Astrocyte (in vitro differentiated cells and primary cell): ENCODE results near the gene DNAH2. TPM values are rescaled to one million over a fixed set of nuclear protein-coding genes. Genes with fewer than 3 reads are reported as not detected.

Experiments used
- DNase-seq: peaks from one replicate; pipeline ENCODE4 v3.0.0-alpha.2; 2010; ENCODE audit warnings: low read depth
- FAIRE-seq: peaks from 2 replicates; lab custom pipeline; 2011; peaks lifted over from hg19 to GRCh38; lab: Jason Lieb, UNC
- H2AFZ ChIP-seq: 2 replicates; pipeline ENCODE4 v1.6.0; 2012; ENCODE audit warnings: low read depth, low read length, inconsistent platforms
- H3K27ac ChIP-seq: 2 replicates; pipeline ENCODE4 v1.5.1; 2011; ENCODE audit warnings: low read depth, low read length, inconsistent platforms
- H3K27me3 ChIP-seq: 2 replicates; pipeline ENCODE4 v1.6.0; 2011; ENCODE audit warnings: low read length, inconsistent platforms; ENCODE audit not compliant: insufficient read depth
- H3K36me3 ChIP-seq: 2 replicates; pipeline ENCODE4 v1.5.1; 2011; ENCODE audit warnings: low read length, inconsistent platforms; ENCODE audit not compliant: insufficient read depth
- H3K4me1 ChIP-seq: 2 replicates; pipeline ENCODE4 v1.5.1; 2011; ENCODE audit warnings: low read length, inconsistent platforms; ENCODE audit not compliant: insufficient read depth
- H3K4me2 ChIP-seq: 2 replicates; pipeline ENCODE4 v1.6.0; 2012; ENCODE audit warnings: low read length, inconsistent platforms
- H3K4me3 ChIP-seq: 2 replicates; pipeline ENCODE4 v1.5.1; 2011; ENCODE audit warnings: low read depth, mild to moderate bottlenecking, low read length, inconsistent platforms; ENCODE audit not compliant: insufficient read depth
- H3K79me2 ChIP-seq: 2 replicates; pipeline ENCODE4 v1.6.0; 2012; ENCODE audit warnings: mild to moderate bottlenecking, low read length, inconsistent platforms; ENCODE audit not compliant: insufficient read depth
- H3K9ac ChIP-seq: 2 replicates; pipeline ENCODE4 v1.6.0; 2012; ENCODE audit warnings: mild to moderate bottlenecking, low read length, inconsistent platforms
- H3K9me3 ChIP-seq: 2 replicates; pipeline ENCODE4 v1.5.1; 2012; ENCODE audit warnings: low read depth, mild to moderate bottlenecking, low read length, inconsistent platforms; ENCODE audit not compliant: insufficient read depth
- H4K20me1 ChIP-seq: 2 replicates; pipeline ENCODE4 v1.6.0; 2012; ENCODE audit warnings: low read length, inconsistent platforms; ENCODE audit not compliant: insufficient read depth
- H3K27ac Mint-ChIP-seq: one replicate; pipeline ENCODE4 v1.8.0; 2021; ENCODE audit warnings: mild to moderate bottlenecking, mixed read lengths; ENCODE audit not compliant: unreplicated experiment
- H3K27me3 Mint-ChIP-seq: one replicate; pipeline ENCODE4 v1.8.0; 2021; ENCODE audit warnings: low read depth, mixed read lengths; ENCODE audit not compliant: unreplicated experiment
- H3K36me3 Mint-ChIP-seq: one replicate; pipeline ENCODE4 v1.8.0; 2021; ENCODE audit warnings: low read depth, mixed read lengths; ENCODE audit not compliant: unreplicated experiment
- H3K4me1 Mint-ChIP-seq: one replicate; pipeline ENCODE4 v1.8.0; 2021; ENCODE audit warnings: low read depth, mixed read lengths; ENCODE audit not compliant: unreplicated experiment
- H3K4me3 Mint-ChIP-seq: one replicate; pipeline ENCODE4 v1.8.0; 2021; ENCODE audit warnings: mild to moderate bottlenecking, moderate library complexity, mixed read lengths; ENCODE audit not compliant: unreplicated experiment
- H3K9me3 Mint-ChIP-seq: one replicate; pipeline ENCODE4 v1.8.0; 2021; ENCODE audit warnings: mild to moderate bottlenecking, mixed read lengths; ENCODE audit not compliant: unreplicated experiment
- EZH2 ChIP-seq: IDR thresholded peaks from 2 replicates; pipeline ENCODE4 v1.6.1; 2012; ENCODE audit warnings: mild to moderate bottlenecking, low read length, inconsistent platforms; ENCODE audit not compliant: insufficient read depth
- total RNA-seq: library from RNA; stranded (reverse); gene quantifications from 2 replicates; pipeline ENCODE4 v1.2.1, GENCODE V29; 2021
- TF ChIP-seq, protein P1 (sequence below): IDR thresholded peaks from 2 replicates; pipeline ENCODE4 v1.5.1; 2011; ENCODE audit warnings: low read depth, mild to moderate bottlenecking, inconsistent platforms, low read length, moderate library complexity; ENCODE audit not compliant: insufficient read depth

DNAH2 gene
- total RNA-seq, 1 donor from 2014 or later, result 0.11 TPM

DNA sequence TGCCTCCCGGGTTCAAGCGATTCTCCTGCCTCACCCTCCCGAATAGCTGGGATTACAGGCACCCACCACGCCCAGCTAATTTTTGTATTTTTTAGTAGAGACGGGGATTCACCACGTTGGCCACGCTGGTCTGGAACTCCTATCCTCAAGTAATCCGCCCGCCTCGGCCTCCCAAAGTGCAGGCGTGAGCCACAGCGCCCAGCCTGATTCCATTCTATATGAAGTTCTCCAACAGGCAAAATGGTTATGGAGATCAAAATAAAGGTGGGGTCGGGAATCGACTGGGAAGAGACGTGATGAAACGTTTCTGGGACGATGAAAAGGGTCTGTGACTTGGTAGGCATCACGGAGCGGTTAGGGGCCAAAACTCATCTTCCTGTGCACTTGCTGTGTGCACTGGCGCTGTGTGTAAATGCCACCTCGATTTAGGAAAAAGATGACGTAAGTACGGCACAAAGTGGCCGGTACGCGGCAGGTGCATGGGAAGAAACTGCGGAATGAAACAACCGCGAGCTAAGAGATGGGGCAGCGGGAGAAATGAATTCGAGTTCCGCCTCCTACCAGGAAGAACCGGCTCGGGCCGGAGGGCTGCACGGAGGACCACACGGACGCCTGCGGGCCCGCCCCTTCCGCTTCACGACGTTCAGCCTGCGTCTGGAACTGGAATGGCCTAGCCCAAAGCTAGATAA is 31.9 kb upstream of the DNAH2 start:
- H3K9ac ChIP-seq, result peak overlapping the region; percentile 99
- H3K4me2 ChIP-seq, result peak overlapping the region; percentile 92
- H3K4me1 Mint-ChIP-seq, result peaks cover 6% of the 10 kb centered on the region
- H3K4me3 ChIP-seq, result peak overlapping the region; percentile 99
- peak overlapping the region; percentile 85 for H2AFZ ChIP-seq
- H3K79me2 ChIP-seq, result peaks cover 65% of the 10 kb centered on the region
- no peaks in the 10 kb centered on the region for H3K9me3 ChIP-seq
- H3K9me3 Mint-ChIP-seq, result no peaks in the 10 kb centered on the region
- peak overlapping the region; percentile 99 for H3K27ac ChIP-seq
- peak overlapping the region; percentile 95 for H3K4me3 Mint-ChIP-seq
- TF ChIP-seq EZH2, result no peak
- peak overlapping the region; percentile 100 for H3K27ac Mint-ChIP-seq
- no peaks in the 10 kb centered on the region for H3K27me3 ChIP-seq
- H4K20me1 ChIP-seq, result peaks cover 32% of the 10 kb centered on the region
- peaks cover 8% of the 10 kb centered on the region for H3K36me3 Mint-ChIP-seq
- H3K4me1 ChIP-seq, result peaks cover 23% of the 10 kb centered on the region
- no peak for FAIRE-seq
- no peaks in the 10 kb centered on the region for H3K27me3 Mint-ChIP-seq
- no peaks in the 10 kb centered on the region for H3K36me3 ChIP-seq
- DNase-seq, result peak; percentile 88

DNA sequence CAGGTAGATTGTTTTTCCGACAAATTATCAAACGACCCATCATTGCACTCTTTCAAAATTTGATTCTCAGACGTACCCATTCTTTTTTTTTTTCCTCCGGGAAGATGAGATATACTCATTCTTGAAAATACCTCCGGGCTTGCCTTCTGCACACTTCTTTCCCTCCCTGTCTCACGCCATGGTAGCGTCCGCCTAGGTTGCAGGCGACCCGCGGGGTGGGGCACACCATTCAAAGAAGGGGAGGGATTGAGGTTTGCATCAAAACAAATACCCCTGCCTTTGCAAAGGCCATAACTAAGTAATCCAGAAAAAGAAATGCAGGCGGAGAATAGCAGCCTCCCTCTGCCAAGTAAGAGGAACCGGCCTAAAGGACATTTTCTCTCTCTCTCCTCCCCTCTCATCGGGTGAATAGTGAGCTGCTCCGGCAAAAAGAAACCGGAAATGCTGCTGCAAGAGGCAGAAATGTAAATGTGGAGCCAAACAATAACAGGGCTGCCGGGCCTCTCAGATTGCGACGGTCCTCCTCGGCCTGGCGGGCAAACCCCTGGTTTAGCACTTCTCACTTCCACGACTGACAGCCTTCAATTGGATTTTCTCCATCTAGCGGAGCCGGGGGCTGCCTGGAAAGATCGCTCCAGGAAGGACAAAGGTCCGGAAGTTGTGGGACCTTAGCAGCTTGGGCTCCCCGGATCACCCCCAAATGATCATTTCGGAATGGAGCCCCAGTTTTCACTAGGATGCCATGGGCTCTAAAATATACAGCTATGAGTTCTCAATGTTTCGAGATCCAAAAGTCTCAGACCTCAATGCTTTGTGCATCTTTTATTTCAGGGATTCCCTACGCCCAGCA is 31.1 kb upstream of the DNAH2 start:
- peak overlapping the region; percentile 95 for H3K4me3 Mint-ChIP-seq
- peak overlapping the region; percentile 99 for H3K9ac ChIP-seq
- H3K4me1 ChIP-seq, result peaks cover 23% of the 10 kb centered on the region
- H4K20me1 ChIP-seq, result peaks cover 32% of the 10 kb centered on the region
- H3K36me3 Mint-ChIP-seq, result peaks cover 8% of the 10 kb centered on the region
- no peaks in the 10 kb centered on the region for H3K36me3 ChIP-seq
- peak overlapping the region; percentile 85 for H2AFZ ChIP-seq
- TF ChIP-seq, protein P1, sequence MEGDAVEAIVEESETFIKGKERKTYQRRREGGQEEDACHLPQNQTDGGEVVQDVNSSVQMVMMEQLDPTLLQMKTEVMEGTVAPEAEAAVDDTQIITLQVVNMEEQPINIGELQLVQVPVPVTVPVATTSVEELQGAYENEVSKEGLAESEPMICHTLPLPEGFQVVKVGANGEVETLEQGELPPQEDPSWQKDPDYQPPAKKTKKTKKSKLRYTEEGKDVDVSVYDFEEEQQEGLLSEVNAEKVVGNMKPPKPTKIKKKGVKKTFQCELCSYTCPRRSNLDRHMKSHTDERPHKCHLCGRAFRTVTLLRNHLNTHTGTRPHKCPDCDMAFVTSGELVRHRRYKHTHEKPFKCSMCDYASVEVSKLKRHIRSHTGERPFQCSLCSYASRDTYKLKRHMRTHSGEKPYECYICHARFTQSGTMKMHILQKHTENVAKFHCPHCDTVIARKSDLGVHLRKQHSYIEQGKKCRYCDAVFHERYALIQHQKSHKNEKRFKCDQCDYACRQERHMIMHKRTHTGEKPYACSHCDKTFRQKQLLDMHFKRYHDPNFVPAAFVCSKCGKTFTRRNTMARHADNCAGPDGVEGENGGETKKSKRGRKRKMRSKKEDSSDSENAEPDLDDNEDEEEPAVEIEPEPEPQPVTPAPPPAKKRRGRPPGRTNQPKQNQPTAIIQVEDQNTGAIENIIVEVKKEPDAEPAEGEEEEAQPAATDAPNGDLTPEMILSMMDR, result no peak
- no peak for TF ChIP-seq EZH2
- H3K27ac Mint-ChIP-seq, result peak overlapping the region; percentile 100
- H3K27me3 Mint-ChIP-seq, result no peaks in the 10 kb centered on the region
- H3K4me3 ChIP-seq, result peak overlapping the region; percentile 99
- peaks cover 6% of the 10 kb centered on the region for H3K4me1 Mint-ChIP-seq
- peak overlapping the region; percentile 99 for H3K27ac ChIP-seq
- H3K27me3 ChIP-seq, result no peaks in the 10 kb centered on the region
- H3K4me2 ChIP-seq, result peak overlapping the region; percentile 92
- H3K9me3 Mint-ChIP-seq, result no peaks in the 10 kb centered on the region
- H3K79me2 ChIP-seq, result peaks cover 65% of the 10 kb centered on the region
- peak; percentile 80 for DNase-seq
- no peak for FAIRE-seq
- H3K9me3 ChIP-seq, result no peaks in the 10 kb centered on the region

DNA sequence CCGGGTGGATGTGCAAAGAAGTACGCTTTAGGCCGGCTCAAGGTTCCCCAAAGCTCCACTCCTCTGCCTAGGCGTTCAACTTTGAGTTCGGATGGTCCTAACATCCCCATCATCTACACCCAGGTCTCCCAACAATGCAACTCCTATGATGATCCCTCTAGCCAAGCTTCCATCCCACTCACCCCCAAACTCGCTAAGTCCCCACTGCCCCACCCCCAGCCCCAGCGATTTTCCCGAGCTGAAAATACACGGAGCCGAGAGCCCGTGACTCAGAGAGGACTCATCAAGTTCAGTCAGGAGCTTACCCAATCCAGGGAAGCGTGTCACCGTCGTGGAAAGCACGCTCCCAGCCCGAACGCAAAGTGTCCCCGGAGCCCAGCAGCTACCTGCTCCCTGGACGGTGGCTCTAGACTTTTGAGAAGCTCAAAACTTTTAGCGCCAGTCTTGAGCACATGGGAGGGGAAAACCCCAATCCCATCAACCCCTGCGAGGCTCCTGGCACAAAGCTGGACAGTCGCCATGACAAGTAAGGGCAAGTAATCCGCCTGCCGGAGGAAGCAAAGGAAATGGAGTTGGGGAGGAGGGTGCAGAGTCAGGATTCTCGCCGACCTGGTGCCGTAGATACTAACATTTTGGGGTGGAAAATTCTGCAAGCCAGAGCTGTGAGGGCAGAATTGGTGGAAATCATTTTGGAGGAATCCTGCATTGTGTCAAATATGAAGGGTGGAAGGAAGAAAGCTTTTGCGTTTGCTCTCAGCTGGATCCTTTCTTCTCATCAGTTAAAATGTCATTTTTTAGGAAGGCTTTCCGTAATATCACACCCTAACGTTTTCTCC is 30.3 kb upstream of the DNAH2 start, which contains the start of gene TP53:
TP53 (minus strand) TSS at position 419 of the 836 bp plus-strand sequence. CDS start 10,896 bp downstream, outside the sequence.
- Histone ChIP-seq H3K36me3 (no peaks in the 10 kb centered on the region), H3K9me3 (no peaks in the 10 kb centered on the region), H4K20me1 (peaks cover 32% of the 10 kb centered on the region), H3K27me3 (no peaks in the 10 kb centered on the region), H3K4me3 (peak within 1 kb of the TSS; percentile 99), H3K79me2 (peaks cover 64% of the 10 kb centered on the region), H3K9ac (peak within 1 kb of the TSS; percentile 99), H3K4me2 (peak within 1 kb of the TSS; percentile 92), H3K4me1 (peaks cover 23% of the 10 kb centered on the region), H3K27ac (peak within 1 kb of the TSS; percentile 99), H2AFZ (peak within 1 kb of the TSS; percentile 85)
- peak within 1 kb of the TSS; percentile 100 for H3K27ac Mint-ChIP-seq
- DNase-seq (peak; percentile 81), FAIRE-seq (peak; percentile 55)
- no peaks in the 10 kb centered on the region for H3K9me3 Mint-ChIP-seq
- TF ChIP-seq, protein P1, result no peak
- TF ChIP-seq EZH2, result no peak
- peaks cover 8% of the 10 kb centered on the region for H3K36me3 Mint-ChIP-seq
- H3K4me3 Mint-ChIP-seq, result peak within 1 kb of the TSS; percentile 95
- peaks cover 6% of the 10 kb centered on the region for H3K4me1 Mint-ChIP-seq
- no peaks in the 10 kb centered on the region for H3K27me3 Mint-ChIP-seq
